Astrocyte (in vitro differentiated cells and primary cell): ENCODE measurements around the gene FBN2.

Experiments
- EZH2 ChIP-seq: IDR thresholded peaks from 2 replicates; pipeline ENCODE4 v1.6.1; 2012; ENCODE audit warnings: mild to moderate bottlenecking, low read length, inconsistent platforms; ENCODE audit not compliant: insufficient read depth
- TF ChIP-seq, protein P1 (sequence below): IDR thresholded peaks from 2 replicates; pipeline ENCODE4 v1.5.1; 2011; ENCODE audit warnings: low read depth, mild to moderate bottlenecking, inconsistent platforms, low read length, moderate library complexity; ENCODE audit not compliant: insufficient read depth

DNA sequence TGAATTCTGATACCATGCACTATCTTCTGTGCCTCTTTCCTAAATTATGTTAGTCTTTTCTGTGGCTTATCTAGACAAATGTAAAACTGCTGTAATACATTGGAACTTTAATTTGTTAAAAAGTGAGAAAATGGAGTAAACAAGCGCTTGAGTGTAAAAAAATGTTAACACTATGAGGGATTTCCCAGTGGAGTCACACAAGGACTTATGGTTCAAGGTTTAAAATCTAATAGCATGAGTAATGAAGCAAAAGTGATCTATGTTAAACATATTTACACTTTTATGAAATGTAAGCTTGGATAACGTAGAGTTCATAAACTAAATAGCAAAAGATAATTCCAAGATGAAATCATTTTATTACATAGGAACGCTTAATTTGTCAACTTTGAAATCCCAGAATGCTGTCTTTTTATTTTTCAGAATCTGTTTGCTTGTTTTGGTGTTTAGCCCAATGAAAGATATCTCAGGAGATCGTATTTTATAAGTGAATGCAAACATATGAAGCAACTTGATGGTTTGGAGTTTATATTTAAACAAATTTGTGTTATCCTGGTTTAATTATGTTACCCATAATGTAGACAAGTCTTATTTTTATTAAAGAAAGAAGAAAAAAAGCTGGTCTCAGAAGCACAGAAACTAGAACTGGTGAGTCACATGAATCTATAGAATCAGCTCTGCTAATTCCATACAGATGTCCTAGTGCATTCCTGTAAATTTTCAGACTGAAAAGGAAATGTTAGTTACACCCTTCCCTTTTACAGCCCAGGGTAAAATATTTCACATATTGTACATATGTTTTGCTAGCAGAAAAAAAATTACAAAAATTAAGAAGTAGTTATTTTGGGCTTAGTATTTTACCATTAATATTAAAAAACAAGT lies 34.2 kb upstream of the FBN2 start:
- TF ChIP-seq, protein P1, sequence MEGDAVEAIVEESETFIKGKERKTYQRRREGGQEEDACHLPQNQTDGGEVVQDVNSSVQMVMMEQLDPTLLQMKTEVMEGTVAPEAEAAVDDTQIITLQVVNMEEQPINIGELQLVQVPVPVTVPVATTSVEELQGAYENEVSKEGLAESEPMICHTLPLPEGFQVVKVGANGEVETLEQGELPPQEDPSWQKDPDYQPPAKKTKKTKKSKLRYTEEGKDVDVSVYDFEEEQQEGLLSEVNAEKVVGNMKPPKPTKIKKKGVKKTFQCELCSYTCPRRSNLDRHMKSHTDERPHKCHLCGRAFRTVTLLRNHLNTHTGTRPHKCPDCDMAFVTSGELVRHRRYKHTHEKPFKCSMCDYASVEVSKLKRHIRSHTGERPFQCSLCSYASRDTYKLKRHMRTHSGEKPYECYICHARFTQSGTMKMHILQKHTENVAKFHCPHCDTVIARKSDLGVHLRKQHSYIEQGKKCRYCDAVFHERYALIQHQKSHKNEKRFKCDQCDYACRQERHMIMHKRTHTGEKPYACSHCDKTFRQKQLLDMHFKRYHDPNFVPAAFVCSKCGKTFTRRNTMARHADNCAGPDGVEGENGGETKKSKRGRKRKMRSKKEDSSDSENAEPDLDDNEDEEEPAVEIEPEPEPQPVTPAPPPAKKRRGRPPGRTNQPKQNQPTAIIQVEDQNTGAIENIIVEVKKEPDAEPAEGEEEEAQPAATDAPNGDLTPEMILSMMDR: no peak
- no peak for TF ChIP-seq EZH2
